HEK293 (cell line): ENCODE measurements around the gene LZTR1.

Experiments
- CTCF ChIA-PET: fragments of 350-600 bp; formaldehyde crosslinking; extraction: SDS; loops from one replicate; lab custom pipeline; 2021; ENCODE audit warnings: antibody characterized with exemption; lab: Yijun Ruan, JAX
- POLR2A ChIA-PET: fragments of 300-600 bp; formaldehyde crosslinking; extraction: SDS; loops from one replicate; lab custom pipeline; 2020; ENCODE audit warnings: antibody characterized with exemption, inconsistent platforms; lab: Yijun Ruan, JAX
- H3K27ac ChIP-seq: fragments of 200-500 bp; sonication (Bioruptor generic); 2 replicates; pipeline ENCODE4 v1.5.1; 2014; ENCODE audit warnings: low read depth, low read length, control low read depth, inconsistent platforms; ENCODE audit errors: extremely low read depth
- H3K36me3 ChIP-seq, 2 experiments: fragments of 200-500 bp in 1 of 2; sonication (Bioruptor generic) in 1 of 2; 1 replicate in 1 of 2; 2 replicates in 1 of 2; pipeline ENCODE4 v1.5.1; 2014 to 2017; ENCODE audit warnings: inconsistent platforms in 2 of 2, low read length in 2 of 2; ENCODE audit not compliant: control insufficient read depth in 2 of 2, insufficient read depth in 1 of 2
- H3K4me1 ChIP-seq: fragments of 200-500 bp; sonication (Bioruptor generic); 2 replicates; pipeline ENCODE4 v1.5.1; 2014; ENCODE audit warnings: mild to moderate bottlenecking, low read length, inconsistent platforms; ENCODE audit not compliant: control insufficient read depth, insufficient read depth
- H3K4me3 ChIP-seq: 2 replicates; pipeline ENCODE4 v1.5.1; 2011; ENCODE audit warnings: low read depth, mild to moderate bottlenecking, control low read depth, low read length, moderate library complexity
- H3K9me3 ChIP-seq: fragments of 200-500 bp; sonication (Bioruptor generic); 2 replicates; pipeline ENCODE4 v1.5.1; 2014; ENCODE audit warnings: low read depth, low read length, inconsistent platforms; ENCODE audit not compliant: control insufficient read depth, insufficient read depth
- ATF2 ChIP-seq: fragments of 450-650 bp; formaldehyde crosslinking; IDR thresholded peaks from 2 replicates; pipeline ENCODE4 v1.5.1; 2016; ENCODE audit warnings: missing biosample characterization, missing genetic modification characterization, low read depth
- CTCF ChIP-seq: fragments of 450-650 bp; formaldehyde crosslinking; IDR thresholded peaks from 2 replicates; pipeline ENCODE4 v1.5.1; 2016; ENCODE audit warnings: missing biosample characterization, missing genetic modification characterization
- GLIS2 ChIP-seq: fragments of 450-650 bp; formaldehyde crosslinking; IDR thresholded peaks from 2 replicates; pipeline ENCODE4 v1.5.1; 2016; ENCODE audit warnings: missing biosample characterization, missing genetic modification characterization
- HOXC10 ChIP-seq: sonication (generic); formaldehyde crosslinking; IDR thresholded peaks from 2 replicates; pipeline ENCODE4 v1.8.1; 2023; ENCODE audit warnings: mild to moderate bottlenecking, missing genetic modification reagents
- KLF1 ChIP-seq: fragments of 450-650 bp; formaldehyde crosslinking; IDR thresholded peaks from 2 replicates; pipeline ENCODE4 v1.5.1; 2016; ENCODE audit warnings: missing biosample characterization, missing genetic modification characterization
- PRDM2 ChIP-seq: fragments of 450-650 bp; formaldehyde crosslinking; IDR thresholded peaks from 2 replicates; pipeline ENCODE4 v1.5.1; 2016; ENCODE audit warnings: missing biosample characterization, missing genetic modification characterization, borderline replicate concordance
- ZBTB17 ChIP-seq: fragments of 450-650 bp; formaldehyde crosslinking; IDR thresholded peaks from 2 replicates; pipeline ENCODE4 v1.5.1; 2016; ENCODE audit warnings: missing biosample characterization, missing genetic modification characterization
- ZBTB21 ChIP-seq: fragments of 450-650 bp; formaldehyde crosslinking; IDR thresholded peaks from 2 replicates; pipeline ENCODE4 v1.5.1; 2017; ENCODE audit warnings: missing biosample characterization, missing genetic modification characterization
- ZNF140 ChIP-seq: fragments of 450-650 bp; formaldehyde crosslinking; IDR thresholded peaks from 2 replicates; pipeline ENCODE4 v1.5.1; 2016; ENCODE audit warnings: missing biosample characterization, missing genetic modification characterization
- ZNF266 ChIP-seq: fragments of 450-650 bp; formaldehyde crosslinking; IDR thresholded peaks from 2 replicates; pipeline ENCODE4 v1.5.1; 2016; ENCODE audit warnings: missing biosample characterization, missing genetic modification characterization, low read depth
- ZNF302 ChIP-seq: fragments of 450-650 bp; formaldehyde crosslinking; IDR thresholded peaks from 2 replicates; pipeline ENCODE4 v1.5.1; 2016; ENCODE audit warnings: missing biosample characterization, missing genetic modification characterization, low read depth
- ZNF354C ChIP-seq: fragments of 450-650 bp; formaldehyde crosslinking; IDR thresholded peaks from 2 replicates; pipeline ENCODE4 v1.5.1; 2016; ENCODE audit warnings: missing biosample characterization, missing genetic modification characterization, low read depth, borderline replicate concordance
- ZNF394 ChIP-seq: fragments of 450-650 bp; formaldehyde crosslinking; IDR thresholded peaks from 2 replicates; pipeline ENCODE4 v1.5.1; 2016; ENCODE audit warnings: missing biosample characterization, missing genetic modification characterization, mild to moderate bottlenecking, moderate library complexity, borderline replicate concordance
- ZNF426 ChIP-seq: fragments of 450-650 bp; formaldehyde crosslinking; IDR thresholded peaks from 2 replicates; pipeline ENCODE4 v1.5.1; 2017; ENCODE audit warnings: missing biosample characterization, missing genetic modification characterization, mild to moderate bottlenecking, inconsistent platforms, moderate library complexity
- ZNF660 ChIP-seq: fragments of 450-650 bp; IDR thresholded peaks from 2 replicates; pipeline ENCODE4 v1.5.1; 2018; ENCODE audit warnings: missing biosample characterization, mild to moderate bottlenecking, missing genetic modification characterization
- ZNF768 ChIP-seq: fragments of 450-650 bp; formaldehyde crosslinking; IDR thresholded peaks from 2 replicates; pipeline ENCODE4 v1.5.1; 2018; ENCODE audit warnings: missing biosample characterization, mild to moderate bottlenecking, missing genetic modification characterization

LZTR1 gene

GRCh38 chr22:20994902-20995241, 12.8 kb downstream of the LZTR1 start:
- Histone ChIP-seq H3K4me3 (no peak overlapping the region), H3K36me3 (peaks cover 0 to 98% of the 10 kb centered on the region in 2 experiments; a peak in 1 of 3 replicates), H3K4me1 (no peaks in the 10 kb centered on the region), H3K9me3 (no peaks in the 10 kb centered on the region)
- CTCF ChIA-PET, result no interaction called here
- POLR2A ChIA-PET, result interaction anchor here (0.5 to 3.0 kb wide), 2 partner anchors 8 to 12 kb away, joined by 4 to 13 read pairs; partner anchors contain the start of gene LZTR1
- TF ChIP-seq ZNF394 (tag by site-specific recombination), result no peak
- TF ChIP-seq CTCF (tag by site-specific recombination), result no peak
- no peak for TF ChIP-seq KLF1 (tag by site-specific recombination)
- TF ChIP-seq GLIS2, result no peak
- no peak for TF ChIP-seq ATF2
- TF ChIP-seq ZNF140 (tag by site-specific recombination), result no peak
- no peak for TF ChIP-seq ZNF354C
- TF ChIP-seq ZNF302 (tag by site-specific recombination), result no peak
- TF ChIP-seq ZNF426 (tag by site-specific recombination), result no peak
- no peak for TF ChIP-seq PRDM2 (tag by site-specific recombination)
- no peak for TF ChIP-seq ZNF768 (tag by site-specific recombination)
- TF ChIP-seq HOXC10, result no peak
- no peak for TF ChIP-seq ZNF266 (tag by site-specific recombination)
- no peak for TF ChIP-seq ZBTB21
- no peak for TF ChIP-seq ZBTB17 (tag by site-specific recombination)
- TF ChIP-seq, all 188 proteins: peak for 0
- H3K27ac ChIP-seq, result no peak overlapping the region

GRCh38 chr22:20995329-20996030, 13.4 kb downstream of the LZTR1 start:
- ChIA-PET CTCF (no interaction called here), POLR2A (interaction anchor here (0.5 to 3.0 kb wide), 2 partner anchors 9 to 13 kb away, joined by 4 to 13 read pairs; partner anchors contain the start of gene LZTR1)
- Histone ChIP-seq H3K27ac (no peak overlapping the region), H3K4me1 (no peaks in the 10 kb centered on the region), H3K4me3 (no peak overlapping the region), H3K36me3 (peaks cover 0 to 98% of the 10 kb centered on the region in 2 experiments; a peak in 1 of 3 replicates), H3K9me3 (no peaks in the 10 kb centered on the region)
- no peak for TF ChIP-seq ZNF660 (tag by site-specific recombination)
